Measurements from ENCODE around the gene RNFT1.
"Not testable (repeated sequence)": the region's sequence is repeated elsewhere in the genome, so short reads cannot be mapped to it uniquely, and the experiment has no call there.

RNFT1 gene, protein sequence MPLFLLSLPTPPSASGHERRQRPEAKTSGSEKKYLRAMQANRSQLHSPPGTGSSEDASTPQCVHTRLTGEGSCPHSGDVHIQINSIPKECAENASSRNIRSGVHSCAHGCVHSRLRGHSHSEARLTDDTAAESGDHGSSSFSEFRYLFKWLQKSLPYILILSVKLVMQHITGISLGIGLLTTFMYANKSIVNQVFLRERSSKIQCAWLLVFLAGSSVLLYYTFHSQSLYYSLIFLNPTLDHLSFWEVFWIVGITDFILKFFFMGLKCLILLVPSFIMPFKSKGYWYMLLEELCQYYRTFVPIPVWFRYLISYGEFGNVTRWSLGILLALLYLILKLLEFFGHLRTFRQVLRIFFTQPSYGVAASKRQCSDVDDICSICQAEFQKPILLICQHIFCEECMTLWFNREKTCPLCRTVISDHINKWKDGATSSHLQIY

GRCh38 chr17:59964482-59965328 lies at the start of gene RNFT1:
Gene RNFT1, minus strand, starts transcription at chr17:59964740. Its CDS starts 77 bp downstream, at chr17:59964663.
- Histone ChIP-seq H3K4me3 (ENCODE audit: low read depth, low read length) (peak within 1 kb of the TSS; percentile 69), H3K36me3 (ENCODE audit: control insufficient read depth, insufficient read depth, low read length) (no peaks in the 10 kb centered on the region), H3K27ac (ENCODE audit: low read depth, low read length) (no peak within 1 kb of the TSS; the same call in 1 of the 2 replicates), H3K4me1 (ENCODE audit: control insufficient read depth, insufficient read depth, low read length) (peaks cover 8% of the 10 kb centered on the region; the same call in 1 of the 2 replicates), H3K9ac (ENCODE audit: low read length) (peak within 1 kb of the TSS; percentile 71), H3K27me3 (ENCODE audit: control insufficient read depth, insufficient read depth, low read length) (peaks cover 11% of the 10 kb centered on the region), H3K9me3 (ENCODE audit: control insufficient read depth, insufficient read depth, low read depth, low read length) (no peaks in the 10 kb centered on the region)

DNA sequence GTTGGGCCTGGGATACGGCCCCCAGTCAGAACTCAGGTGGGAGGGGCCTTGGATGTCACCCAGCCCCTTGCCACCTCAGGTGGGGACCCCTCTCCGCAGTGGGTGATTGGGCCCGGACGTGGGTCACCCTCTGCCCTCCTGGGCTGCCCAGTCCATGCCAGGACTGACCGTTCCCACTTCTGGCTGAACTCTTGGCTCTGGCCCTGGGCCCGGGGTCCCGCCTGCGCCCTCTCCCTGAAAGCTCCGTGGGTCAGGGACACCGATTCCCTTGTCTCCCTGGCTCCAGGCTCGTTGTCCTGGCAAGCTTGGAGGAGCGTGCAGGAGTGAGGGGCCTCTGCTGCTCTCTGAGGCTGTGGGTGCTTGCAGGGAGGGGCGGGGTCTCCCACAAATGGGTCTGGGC lies 44.8 kb upstream of the RNFT1 start:
- H3K27ac ChIP-seq (ENCODE audit: low read depth, low read length); H3K4me3 ChIP-seq (ENCODE audit: low read depth, low read length); H3K36me3 ChIP-seq (ENCODE audit: control insufficient read depth, insufficient read depth, low read length); H3K4me1 ChIP-seq (ENCODE audit: control insufficient read depth, insufficient read depth, low read length); H3K9ac ChIP-seq (ENCODE audit: low read length); H3K27me3 ChIP-seq (ENCODE audit: control insufficient read depth, insufficient read depth, low read length); H3K9me3 ChIP-seq (ENCODE audit: control insufficient read depth, insufficient read depth, low read depth, low read length): not testable (repeated sequence)

DNA sequence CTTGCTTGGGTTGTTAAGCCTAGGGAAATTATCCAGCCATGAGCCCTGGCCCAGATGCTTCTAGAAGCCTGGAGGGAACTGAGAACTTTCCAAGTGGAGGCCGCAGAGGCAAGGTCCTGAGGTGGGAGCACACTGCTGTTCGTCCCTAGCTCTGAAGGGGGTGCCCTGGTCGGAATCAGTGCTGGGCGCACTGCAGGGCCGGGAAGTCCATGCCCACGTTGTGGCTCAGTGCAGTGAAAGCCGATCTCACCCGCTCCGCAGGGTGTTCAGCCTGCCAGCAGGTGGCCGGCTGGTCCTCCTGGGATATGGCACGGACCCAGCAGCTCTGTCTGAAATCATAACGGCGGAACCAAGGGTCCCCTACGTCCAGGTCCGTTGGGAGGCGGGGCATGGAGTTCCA lies 43.8 kb upstream of the RNFT1 start:
- not testable (repeated sequence) for H3K27ac ChIP-seq (ENCODE audit: low read depth, low read length); H3K4me3 ChIP-seq (ENCODE audit: low read depth, low read length); H3K9ac ChIP-seq (ENCODE audit: low read length); H3K36me3 ChIP-seq (ENCODE audit: control insufficient read depth, insufficient read depth, low read length); H3K9me3 ChIP-seq (ENCODE audit: control insufficient read depth, insufficient read depth, low read depth, low read length); H3K27me3 ChIP-seq (ENCODE audit: control insufficient read depth, insufficient read depth, low read length); H3K4me1 ChIP-seq (ENCODE audit: control insufficient read depth, insufficient read depth, low read length)

DNA sequence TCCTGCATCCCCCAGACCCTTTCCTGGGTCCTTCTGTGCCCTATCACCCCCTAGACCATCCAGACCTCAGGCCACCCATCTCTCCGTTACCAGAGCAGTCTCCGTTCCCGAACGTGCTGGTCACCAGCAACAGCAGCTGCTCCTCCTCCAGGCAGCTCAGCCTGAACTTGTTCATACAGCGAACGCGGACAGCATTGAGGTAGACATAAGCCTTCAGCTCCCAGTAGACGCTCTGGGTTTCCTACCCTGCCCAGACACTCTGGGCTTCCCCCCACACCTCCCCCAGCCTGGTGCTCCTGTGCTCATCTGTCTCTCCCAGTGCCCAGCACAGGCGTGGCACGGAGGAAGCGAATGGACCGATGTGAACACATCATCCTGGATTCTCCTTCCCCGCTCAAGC lies 41.6 kb upstream of the RNFT1 start:
- Histone ChIP-seq H3K4me1 (ENCODE audit: control insufficient read depth, insufficient read depth, low read length) (no peaks in the 10 kb centered on the region), H3K36me3 (ENCODE audit: control insufficient read depth, insufficient read depth, low read length) (no peaks in the 10 kb centered on the region), H3K4me3 (ENCODE audit: low read depth, low read length) (no peak overlapping the region), H3K9ac (ENCODE audit: low read length) (no peak overlapping the region), H3K27me3 (ENCODE audit: control insufficient read depth, insufficient read depth, low read length) (no peaks in the 10 kb centered on the region), H3K9me3 (ENCODE audit: control insufficient read depth, insufficient read depth, low read depth, low read length) (no peaks in the 10 kb centered on the region), H3K27ac (ENCODE audit: low read depth, low read length) (no peak overlapping the region)

DNA sequence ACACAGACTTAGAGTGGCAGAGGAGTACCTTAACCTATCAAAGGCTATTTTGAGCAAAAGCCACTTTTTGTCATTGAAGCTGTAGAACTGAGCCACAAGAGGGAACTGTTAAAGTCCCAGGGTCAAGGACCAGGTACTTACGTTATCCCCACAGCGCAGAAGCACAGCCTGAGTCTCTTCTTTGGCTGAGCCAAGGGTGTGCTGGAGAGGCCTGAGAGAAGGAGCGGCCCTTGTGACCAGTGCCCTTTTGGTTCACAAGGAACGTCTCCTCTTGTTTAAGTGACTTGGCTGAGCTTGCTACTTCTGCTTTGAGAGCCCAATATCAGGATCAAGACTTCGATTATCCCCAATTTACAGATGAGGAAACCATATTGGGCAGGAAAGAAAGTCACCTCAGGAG lies 40.0 kb upstream of the RNFT1 start:
- not testable (repeated sequence) for H3K4me1 ChIP-seq (ENCODE audit: control insufficient read depth, insufficient read depth, low read length); H3K27ac ChIP-seq (ENCODE audit: low read depth, low read length); H3K36me3 ChIP-seq (ENCODE audit: control insufficient read depth, insufficient read depth, low read length); H3K27me3 ChIP-seq (ENCODE audit: control insufficient read depth, insufficient read depth, low read length); H3K9me3 ChIP-seq (ENCODE audit: control insufficient read depth, insufficient read depth, low read depth, low read length); H3K9ac ChIP-seq (ENCODE audit: low read length); H3K4me3 ChIP-seq (ENCODE audit: low read depth, low read length)

DNA sequence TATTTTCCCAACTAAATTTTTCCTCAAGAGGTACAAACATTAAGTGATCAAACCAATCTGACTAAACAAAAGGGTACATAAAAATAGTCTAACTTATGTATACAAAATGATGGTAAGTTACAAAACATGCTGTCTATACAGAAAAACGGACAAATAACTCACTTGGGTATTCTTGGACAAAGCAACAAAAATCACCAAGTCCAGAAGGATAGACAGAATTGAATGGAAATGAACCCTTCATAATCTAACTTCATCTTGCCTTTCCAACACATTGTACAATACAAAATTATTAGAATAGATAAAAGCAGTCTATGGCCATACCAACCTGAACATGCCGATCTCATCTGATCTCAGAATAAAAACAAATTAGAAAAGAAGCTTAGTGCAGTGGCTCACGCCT lies 37.9 kb upstream of the RNFT1 start:
- H3K36me3 ChIP-seq (ENCODE audit: control insufficient read depth, insufficient read depth, low read length); H3K4me1 ChIP-seq (ENCODE audit: control insufficient read depth, insufficient read depth, low read length); H3K27me3 ChIP-seq (ENCODE audit: control insufficient read depth, insufficient read depth, low read length): not testable (repeated sequence)

DNA sequence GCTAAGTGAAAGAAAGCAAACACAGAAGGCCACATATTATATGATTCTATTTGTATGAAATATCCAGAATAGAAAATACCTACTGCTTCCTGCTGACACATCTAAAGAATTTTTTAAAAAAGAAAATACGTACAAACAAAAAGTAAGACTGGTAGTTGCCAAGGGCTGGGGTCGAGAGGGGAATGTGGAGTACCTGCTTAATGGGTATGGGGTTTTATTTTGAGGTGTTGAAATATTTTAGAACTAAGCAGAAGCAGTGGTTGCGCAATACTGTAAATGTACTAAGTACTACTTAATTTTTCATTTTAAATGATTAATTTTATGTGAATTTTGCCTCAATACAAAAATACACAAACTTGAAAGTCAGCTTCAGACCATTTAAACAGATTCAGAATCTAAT lies 32.1 kb upstream of the RNFT1 start:
- not testable (repeated sequence) for H3K27me3 ChIP-seq (ENCODE audit: control insufficient read depth, insufficient read depth, low read length); H3K36me3 ChIP-seq (ENCODE audit: control insufficient read depth, insufficient read depth, low read length); H3K4me1 ChIP-seq (ENCODE audit: control insufficient read depth, insufficient read depth, low read length); H3K9me3 ChIP-seq (ENCODE audit: control insufficient read depth, insufficient read depth, low read depth, low read length); H3K4me3 ChIP-seq (ENCODE audit: low read depth, low read length); H3K27ac ChIP-seq (ENCODE audit: low read depth, low read length); H3K9ac ChIP-seq (ENCODE audit: low read length)

More for the DNA sequence above, 37.9 kb upstream of the RNFT1 start:
- H3K9me3 ChIP-seq (ENCODE audit: control insufficient read depth, insufficient read depth, low read depth, low read length); H3K4me3 ChIP-seq (ENCODE audit: low read depth, low read length); H3K9ac ChIP-seq (ENCODE audit: low read length); H3K27ac ChIP-seq (ENCODE audit: low read depth, low read length): not testable (repeated sequence)

- H3K27ac ChIP-seq (ENCODE audit: low read depth, low read length); H3K4me1 ChIP-seq (ENCODE audit: control insufficient read depth, insufficient read depth, low read length); H3K27me3 ChIP-seq (ENCODE audit: control insufficient read depth, insufficient read depth, low read length); H3K36me3 ChIP-seq (ENCODE audit: control insufficient read depth, insufficient read depth, low read length); H3K9me3 ChIP-seq (ENCODE audit: control insufficient read depth, insufficient read depth, low read depth, low read length); H3K4me3 ChIP-seq (ENCODE audit: low read depth, low read length); H3K9ac ChIP-seq (ENCODE audit: low read length): not testable (repeated sequence)
Observed at GRCh38 chr17:59975166-59975565, 10.6 kb upstream of the RNFT1 start.

DNA sequence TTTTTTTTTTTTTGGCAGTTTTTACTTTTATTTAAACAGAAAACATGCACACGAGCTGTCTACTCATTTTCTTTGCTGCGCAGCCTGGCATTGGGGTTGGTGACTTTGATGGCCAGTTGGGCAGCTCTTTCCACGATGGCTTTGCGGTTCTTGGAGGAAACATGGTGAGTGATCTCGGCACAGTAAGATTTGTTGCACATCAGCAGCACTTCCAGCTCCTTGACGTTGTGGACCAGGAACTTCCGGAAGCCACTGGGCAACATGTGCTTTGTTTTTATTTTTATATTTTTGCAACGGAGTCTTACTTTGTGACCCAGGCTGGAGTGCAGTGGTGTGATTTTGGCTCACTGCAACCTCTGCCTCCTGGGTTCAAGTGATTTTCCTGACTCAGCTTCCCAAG lies 8.9 kb upstream of the RNFT1 start:
- H3K27me3 ChIP-seq (ENCODE audit: control insufficient read depth, insufficient read depth, low read length); H3K4me1 ChIP-seq (ENCODE audit: control insufficient read depth, insufficient read depth, low read length); H3K27ac ChIP-seq (ENCODE audit: low read depth, low read length); H3K9me3 ChIP-seq (ENCODE audit: control insufficient read depth, insufficient read depth, low read depth, low read length); H3K4me3 ChIP-seq (ENCODE audit: low read depth, low read length); H3K9ac ChIP-seq (ENCODE audit: low read length); H3K36me3 ChIP-seq (ENCODE audit: control insufficient read depth, insufficient read depth, low read length): not testable (repeated sequence)

- Histone ChIP-seq H3K9me3 (ENCODE audit: control insufficient read depth, insufficient read depth, low read depth, low read length) (no peaks in the 10 kb centered on the region), H3K4me3 (ENCODE audit: low read depth, low read length) (no peak overlapping the region), H3K27me3 (ENCODE audit: control insufficient read depth, insufficient read depth, low read length) (no peaks in the 10 kb centered on the region), H3K36me3 (ENCODE audit: control insufficient read depth, insufficient read depth, low read length) (no peaks in the 10 kb centered on the region), H3K27ac (ENCODE audit: low read depth, low read length) (no peak overlapping the region), H3K4me1 (ENCODE audit: control insufficient read depth, insufficient read depth, low read length) (peaks cover 6% of the 10 kb centered on the region; the same call in 1 of the 2 replicates), H3K9ac (ENCODE audit: low read length) (no peak overlapping the region)
Observed at GRCh38 chr17:59972778-59973177, 8.2 kb upstream of the RNFT1 start.

DNA sequence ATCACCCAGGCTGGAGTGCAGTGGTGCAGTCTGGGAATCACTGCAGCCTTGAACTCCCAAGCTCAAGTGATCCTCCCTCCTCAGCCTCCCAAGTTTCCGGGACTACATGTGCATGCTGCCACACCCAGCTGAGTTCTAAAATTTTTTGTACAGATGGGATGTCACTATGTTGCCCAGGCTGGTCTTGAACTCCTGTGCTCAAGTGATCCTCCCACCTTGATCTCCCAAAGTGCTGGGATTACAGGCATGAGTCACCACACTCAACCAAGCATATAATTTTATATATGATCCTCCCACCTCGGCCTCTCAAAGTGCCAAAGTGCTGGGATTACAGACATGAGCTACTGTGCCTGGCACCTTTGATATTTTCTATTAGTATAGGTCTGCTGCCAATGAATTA lies 7.2 kb upstream of the RNFT1 start:
- H3K4me1 ChIP-seq (ENCODE audit: control insufficient read depth, insufficient read depth, low read length); H3K4me3 ChIP-seq (ENCODE audit: low read depth, low read length); H3K9me3 ChIP-seq (ENCODE audit: control insufficient read depth, insufficient read depth, low read depth, low read length); H3K9ac ChIP-seq (ENCODE audit: low read length); H3K36me3 ChIP-seq (ENCODE audit: control insufficient read depth, insufficient read depth, low read length); H3K27me3 ChIP-seq (ENCODE audit: control insufficient read depth, insufficient read depth, low read length); H3K27ac ChIP-seq (ENCODE audit: low read depth, low read length): not testable (repeated sequence)

Measured in HUES6 (cell line).